Measurements from ENCODE around the gene ANO7.

ANO7 gene

DNA sequence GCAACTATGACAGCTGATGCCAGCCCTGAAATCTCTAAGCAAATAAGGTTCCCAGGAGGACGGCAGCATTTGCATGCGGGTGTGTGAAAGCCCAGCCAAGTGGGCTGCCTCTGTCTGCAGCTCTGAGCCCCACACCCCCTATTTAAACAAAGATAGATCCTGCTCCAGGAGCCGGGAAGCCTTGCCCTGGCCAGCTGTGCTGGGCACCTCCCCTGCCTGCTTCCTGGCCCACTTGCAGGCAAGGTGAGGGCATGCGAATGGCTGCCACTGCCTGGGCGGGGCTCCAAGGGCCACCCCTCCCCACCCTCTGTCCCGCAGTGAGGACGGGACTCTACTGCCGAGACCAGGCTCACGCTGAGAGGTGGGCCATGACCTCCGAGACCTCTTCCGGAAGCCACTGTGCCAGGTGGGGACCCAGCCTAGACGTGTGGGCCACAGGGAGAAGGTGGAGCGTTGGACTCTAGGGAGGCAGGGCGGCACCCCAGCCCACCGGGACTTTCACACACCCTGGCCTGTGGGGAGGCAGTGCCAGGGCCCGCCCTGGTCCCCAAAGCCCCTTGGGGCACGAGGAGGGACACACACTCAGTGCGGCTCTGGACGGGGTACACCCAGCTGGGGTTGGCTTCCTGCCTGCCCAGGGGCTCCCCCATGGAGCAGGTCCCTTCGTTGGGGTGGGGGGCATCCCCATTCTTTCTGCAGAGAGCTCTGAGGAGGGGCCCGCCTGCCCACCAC is at the start of gene ANO7:
Gene ANO7, plus strand, starts transcription at position 317 of the 732 bp plus-strand sequence. CDS start 1,387 bp downstream, outside the sequence.
- no peak for FAIRE-seq
- TF ChIP-seq, protein P1, sequence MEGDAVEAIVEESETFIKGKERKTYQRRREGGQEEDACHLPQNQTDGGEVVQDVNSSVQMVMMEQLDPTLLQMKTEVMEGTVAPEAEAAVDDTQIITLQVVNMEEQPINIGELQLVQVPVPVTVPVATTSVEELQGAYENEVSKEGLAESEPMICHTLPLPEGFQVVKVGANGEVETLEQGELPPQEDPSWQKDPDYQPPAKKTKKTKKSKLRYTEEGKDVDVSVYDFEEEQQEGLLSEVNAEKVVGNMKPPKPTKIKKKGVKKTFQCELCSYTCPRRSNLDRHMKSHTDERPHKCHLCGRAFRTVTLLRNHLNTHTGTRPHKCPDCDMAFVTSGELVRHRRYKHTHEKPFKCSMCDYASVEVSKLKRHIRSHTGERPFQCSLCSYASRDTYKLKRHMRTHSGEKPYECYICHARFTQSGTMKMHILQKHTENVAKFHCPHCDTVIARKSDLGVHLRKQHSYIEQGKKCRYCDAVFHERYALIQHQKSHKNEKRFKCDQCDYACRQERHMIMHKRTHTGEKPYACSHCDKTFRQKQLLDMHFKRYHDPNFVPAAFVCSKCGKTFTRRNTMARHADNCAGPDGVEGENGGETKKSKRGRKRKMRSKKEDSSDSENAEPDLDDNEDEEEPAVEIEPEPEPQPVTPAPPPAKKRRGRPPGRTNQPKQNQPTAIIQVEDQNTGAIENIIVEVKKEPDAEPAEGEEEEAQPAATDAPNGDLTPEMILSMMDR (IDR thresholded peaks at IDR 0.05; ENCODE audit: insufficient read depth, missing control alignments): no peak
- no peak for DNase-seq (ENCODE audit: insufficient read length, low spot score)

GRCh38 chr2:241139531-241140444 is 48.7 kb upstream of the ANO7 start:
- no peak for FAIRE-seq
- TF ChIP-seq, protein P1 (IDR thresholded peaks at IDR 0.05; ENCODE audit: insufficient read depth, missing control alignments): no peak

DNA sequence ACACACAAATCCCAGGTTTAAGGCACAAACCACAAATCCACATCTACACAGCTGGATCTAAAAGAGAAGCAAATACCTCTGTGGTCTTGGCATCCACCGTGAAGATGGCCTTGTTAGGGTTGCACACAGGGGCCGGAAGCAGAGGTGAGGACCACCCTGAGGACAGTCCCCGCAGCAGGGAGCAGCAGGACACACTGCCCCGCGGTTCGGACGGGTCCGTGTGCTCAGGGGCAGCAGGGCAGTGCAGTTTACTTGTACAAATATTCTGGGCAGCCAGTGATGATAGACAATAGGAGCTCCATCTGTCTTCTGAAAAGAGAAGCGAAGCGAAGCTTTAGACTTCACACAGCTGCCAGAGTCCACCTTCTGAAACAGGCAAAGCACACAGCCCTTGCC is 48.0 kb upstream of the ANO7 start:
- DNase-seq (ENCODE audit: insufficient read length, low spot score) (no peak), FAIRE-seq (no peak)
- TF ChIP-seq, protein P1 (IDR thresholded peaks at IDR 0.05; ENCODE audit: insufficient read depth, missing control alignments): no peak

More at GRCh38 chr2:241139531-241140444, 48.7 kb upstream of the ANO7 start:
- DNase-seq (ENCODE audit: insufficient read length, low spot score): no peak

GRCh38 chr2:241141214-241141770 is 47.2 kb upstream of the ANO7 start:
- DNase-seq (ENCODE audit: insufficient read length, low spot score): no peak
- TF ChIP-seq, protein P1 (IDR thresholded peaks at IDR 0.05; ENCODE audit: insufficient read depth, missing control alignments): no peak
- no peak for FAIRE-seq

GRCh38 chr2:241142063-241142462 is 46.4 kb upstream of the ANO7 start:
- TF ChIP-seq, protein P1 (IDR thresholded peaks at IDR 0.05; ENCODE audit: insufficient read depth, missing control alignments): no peak
- DNase-seq (ENCODE audit: insufficient read length, low spot score) (no peak), FAIRE-seq (no peak)

DNA sequence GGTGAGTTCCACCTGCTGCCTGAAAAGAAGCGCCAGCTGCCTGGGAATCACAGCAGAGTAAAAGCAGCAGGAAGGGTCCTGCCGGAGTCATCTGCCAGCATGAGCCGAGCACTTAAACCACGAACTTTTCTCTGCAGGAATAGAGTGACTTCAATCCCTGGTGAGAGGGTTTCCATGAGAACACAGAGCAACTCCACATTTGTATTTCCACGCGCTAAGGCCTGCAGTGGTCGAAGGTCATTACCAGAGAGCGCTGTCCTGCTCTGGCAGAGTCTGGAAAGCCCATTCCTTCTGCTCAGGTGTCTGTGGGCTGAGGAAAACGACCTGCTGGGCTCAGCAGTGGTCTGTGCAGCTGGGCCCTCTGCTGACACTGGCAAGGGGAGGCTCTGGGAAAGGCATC is 45.9 kb upstream of the ANO7 start:
- no peak for DNase-seq (ENCODE audit: insufficient read length, low spot score)
- TF ChIP-seq, protein P1 (IDR thresholded peaks at IDR 0.05; ENCODE audit: insufficient read depth, missing control alignments): no peak
- FAIRE-seq: no peak

All from D721Med (cell line).